Pericardium fibroblast (primary cell): ENCODE data around the gene KLRF2. TPM values are rescaled to one million over a fixed set of nuclear protein-coding genes. Genes with fewer than 3 reads are reported as not detected.

ENCODE experiments used
- total RNA-seq: library from RNA; depleted of rRNA; stranded (reverse); fragments of >200 nt; gene quantifications from 2 replicates; pipeline ENCODE4 v1.2.3, GENCODE V29; 2015

The KLRF2 gene, protein sequence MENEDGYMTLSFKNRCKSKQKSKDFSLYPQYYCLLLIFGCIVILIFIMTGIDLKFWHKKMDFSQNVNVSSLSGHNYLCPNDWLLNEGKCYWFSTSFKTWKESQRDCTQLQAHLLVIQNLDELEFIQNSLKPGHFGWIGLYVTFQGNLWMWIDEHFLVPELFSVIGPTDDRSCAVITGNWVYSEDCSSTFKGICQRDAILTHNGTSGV
- total RNA-seq, result not detected in 2 replicates

DNA sequence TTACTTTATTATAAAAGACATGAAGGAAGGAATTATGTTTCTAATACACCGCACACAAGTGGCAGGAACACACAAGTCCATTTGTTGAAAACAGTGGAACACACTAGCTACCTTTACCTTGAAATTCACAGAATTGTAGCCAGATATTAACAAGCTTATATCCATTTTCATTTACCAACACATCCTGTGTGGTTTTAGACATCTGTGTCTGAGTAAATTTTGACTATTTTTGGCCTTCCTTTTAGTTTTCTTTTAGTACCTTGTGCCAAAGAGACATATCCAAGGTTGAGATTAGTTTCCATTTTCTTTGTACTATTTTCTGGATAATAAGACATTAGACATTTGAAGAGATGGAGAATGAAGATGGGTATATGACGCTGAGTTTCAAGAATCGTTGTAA, at the start of gene KLRF2:
KLRF2 (plus strand) TSS at position 244 of the 400 bp plus-strand sequence; CDS start at position 351, 107 bp downstream.

GRCh38 chr12:9869307-9870161, 11.8 kb upstream of the KLRF2 start, which contains the start of gene CLEC2B:
TSS of gene CLEC2B (minus strand) at chr12:9869354.

DNA sequence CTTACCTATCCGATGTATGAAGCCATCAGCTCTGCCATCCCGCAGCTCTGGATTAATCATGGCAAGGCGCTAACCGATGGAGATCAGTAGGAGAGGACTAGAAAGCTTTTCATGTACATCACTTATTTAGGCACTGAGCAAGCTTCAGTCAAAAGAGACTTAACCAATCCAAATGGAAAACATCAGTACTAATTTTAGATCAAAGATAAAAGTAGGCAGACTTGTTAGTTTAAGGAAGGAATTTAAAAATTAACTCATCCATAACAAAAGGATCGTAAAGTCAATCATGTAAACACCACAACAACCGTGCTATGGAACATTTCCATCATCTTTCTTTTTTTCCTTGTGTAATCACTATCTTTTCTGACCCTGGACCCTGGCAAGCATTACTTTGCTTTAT, 51.0 kb downstream of the KLRF2 start, which contains the start of gene CLEC2A:
CLEC2A (minus strand) TSS at position 101 of the 400 bp plus-strand sequence; CDS start at position 60, 41 bp downstream.

Other genes with a start within 250 kb of the KLRF2 start
- gene CLEC2D, start 211.8 kb upstream of the KLRF2 start, total RNA-seq, result 1.7 and 2.7 TPM in 2 replicates
- gene CLECL1, start 148.4 kb upstream of the KLRF2 start, total RNA-seq, result not detected in 2 replicates
- gene CD69, start 120.6 kb upstream of the KLRF2 start, total RNA-seq, result not detected in 2 replicates
- gene KLRF1, start 54.0 kb upstream of the KLRF2 start, total RNA-seq, result 3.0 TPM in 1 of 2 replicates, not detected in the other
- gene CLEC2B, start 12.1 kb upstream of the KLRF2 start, total RNA-seq, result 4.0 and 11.4 TPM in 2 replicates
- not detected in 2 replicates for gene CLEC2A, start 50.9 kb downstream of the KLRF2 start, total RNA-seq
- gene CLEC12A, start 89.9 kb downstream of the KLRF2 start, total RNA-seq, result not detected in 2 replicates
- gene CLEC1B, start 117.6 kb downstream of the KLRF2 start, total RNA-seq, result not detected in 2 replicates
- gene CLEC12B, start 129.1 kb downstream of the KLRF2 start, total RNA-seq, result not detected in 2 replicates
- gene CLEC9A, start 149.2 kb downstream of the KLRF2 start, total RNA-seq, result not detected in 2 replicates
- gene CLEC1A, start 217.5 kb downstream of the KLRF2 start, total RNA-seq, result 0.09 and 0.23 TPM in 2 replicates
- gene CLEC7A, start 248.7 kb downstream of the KLRF2 start, total RNA-seq, result not detected in 2 replicates